Subcutaneous adipose tissue (tissue), 4 donors: Measurements from ENCODE around the gene PHOSPHO2. TPM values are rescaled to one million over a fixed set of nuclear protein-coding genes. Genes with fewer than 3 reads are reported as not detected.

Experiments
- total RNA-seq, 4 donors: library from RNA; depleted of rRNA; stranded (reverse); fragments of >200 nt; gene quantifications; one replicate each; pipeline ENCODE4 v1.1.0, GENCODE V29; 2016
- TF ChIP-seq, protein P1 (sequence below): fragments of 450-650 bp; IDR thresholded peaks from one replicate; pipeline ENCODE4 v1.5.1; 2016; ENCODE audit warnings: low read depth, mild to moderate bottlenecking, control low read depth, antibody characterized with exemption, moderate library complexity

Gene PHOSPHO2
- total RNA-seq, 4 donors from 2014 or later: 7.0 to 18.1 (median 10.6) TPM

DNA sequence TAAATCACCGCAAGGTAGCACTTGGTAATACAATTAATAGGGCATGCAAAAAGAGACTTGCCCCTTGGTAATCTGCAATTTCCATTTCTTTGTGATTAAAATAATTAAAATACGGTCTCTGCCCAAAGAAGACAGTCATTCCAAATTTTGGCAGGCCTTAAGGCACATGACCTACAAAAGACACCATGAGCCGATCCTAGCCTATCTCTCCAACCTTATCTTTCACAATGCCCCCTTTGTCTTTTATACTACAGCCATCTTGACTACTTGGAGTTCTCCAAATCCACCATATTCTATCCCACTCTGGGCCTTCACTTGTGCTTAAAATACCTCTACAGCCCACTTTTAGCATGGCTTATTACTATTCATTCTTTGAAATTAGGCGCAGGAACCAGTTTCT is 23.3 kb upstream of the PHOSPHO2 start:
- TF ChIP-seq, protein P1, sequence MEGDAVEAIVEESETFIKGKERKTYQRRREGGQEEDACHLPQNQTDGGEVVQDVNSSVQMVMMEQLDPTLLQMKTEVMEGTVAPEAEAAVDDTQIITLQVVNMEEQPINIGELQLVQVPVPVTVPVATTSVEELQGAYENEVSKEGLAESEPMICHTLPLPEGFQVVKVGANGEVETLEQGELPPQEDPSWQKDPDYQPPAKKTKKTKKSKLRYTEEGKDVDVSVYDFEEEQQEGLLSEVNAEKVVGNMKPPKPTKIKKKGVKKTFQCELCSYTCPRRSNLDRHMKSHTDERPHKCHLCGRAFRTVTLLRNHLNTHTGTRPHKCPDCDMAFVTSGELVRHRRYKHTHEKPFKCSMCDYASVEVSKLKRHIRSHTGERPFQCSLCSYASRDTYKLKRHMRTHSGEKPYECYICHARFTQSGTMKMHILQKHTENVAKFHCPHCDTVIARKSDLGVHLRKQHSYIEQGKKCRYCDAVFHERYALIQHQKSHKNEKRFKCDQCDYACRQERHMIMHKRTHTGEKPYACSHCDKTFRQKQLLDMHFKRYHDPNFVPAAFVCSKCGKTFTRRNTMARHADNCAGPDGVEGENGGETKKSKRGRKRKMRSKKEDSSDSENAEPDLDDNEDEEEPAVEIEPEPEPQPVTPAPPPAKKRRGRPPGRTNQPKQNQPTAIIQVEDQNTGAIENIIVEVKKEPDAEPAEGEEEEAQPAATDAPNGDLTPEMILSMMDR: no peak

DNA sequence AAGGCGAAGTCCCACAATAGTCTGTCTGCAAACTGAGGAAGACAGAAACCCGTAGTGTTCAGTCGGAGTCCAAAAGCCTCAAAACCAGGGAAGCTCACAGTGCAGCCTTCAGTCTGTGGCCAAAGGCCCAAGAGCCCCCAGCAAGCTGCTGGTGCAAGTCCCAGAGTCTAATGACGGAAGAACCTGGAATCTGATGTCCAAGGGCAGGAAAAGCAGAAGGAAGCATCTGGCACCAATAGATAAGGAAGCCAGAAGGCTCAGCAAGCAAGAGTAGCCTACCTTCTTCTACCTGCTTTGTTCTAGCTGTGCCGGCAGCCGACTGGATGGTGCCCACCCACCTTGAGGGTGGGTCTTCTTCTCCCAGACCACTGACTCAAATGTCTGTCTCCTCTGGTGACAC is 21.9 kb upstream of the PHOSPHO2 start:
- TF ChIP-seq, protein P1: no peak

DNA sequence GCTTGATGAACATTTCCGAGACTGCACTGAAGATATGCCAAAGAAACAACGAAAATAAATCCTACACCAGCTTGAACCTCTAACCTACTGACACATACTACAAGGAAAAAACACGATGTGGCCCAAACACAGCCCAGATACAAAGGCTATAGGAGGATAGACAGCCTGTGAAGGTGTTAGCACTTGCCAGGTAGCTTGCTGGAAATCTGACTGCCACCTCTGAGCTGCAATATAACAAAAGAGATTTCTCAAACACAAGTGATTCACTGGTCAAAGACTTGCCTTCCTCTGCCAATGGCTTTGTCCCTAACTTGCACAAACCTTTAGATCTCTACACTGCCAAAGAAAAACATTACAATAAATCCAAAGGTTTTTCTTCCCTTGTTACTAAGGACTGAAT is 21.2 kb upstream of the PHOSPHO2 start:
- TF ChIP-seq, protein P1: no peak

DNA sequence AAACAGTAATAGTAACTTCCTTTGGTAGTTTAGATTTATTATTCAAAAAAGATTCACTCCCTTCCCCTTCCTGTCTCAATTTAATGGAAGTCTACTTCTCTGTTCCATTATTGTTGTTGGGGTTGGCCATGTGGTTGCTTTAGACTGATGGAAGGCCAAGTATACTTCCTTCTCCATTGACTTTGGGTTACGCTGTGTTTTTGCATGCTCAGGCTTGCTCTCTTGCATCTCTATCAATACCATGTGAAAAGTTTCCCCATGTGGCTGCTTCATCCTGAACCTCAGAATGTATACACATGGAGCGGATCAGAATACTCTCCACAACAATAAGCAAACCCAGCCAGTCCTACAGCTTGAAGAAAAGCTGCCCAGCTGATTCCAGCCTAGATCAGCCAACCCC is 20.3 kb upstream of the PHOSPHO2 start:
- TF ChIP-seq, protein P1: no peak

DNA sequence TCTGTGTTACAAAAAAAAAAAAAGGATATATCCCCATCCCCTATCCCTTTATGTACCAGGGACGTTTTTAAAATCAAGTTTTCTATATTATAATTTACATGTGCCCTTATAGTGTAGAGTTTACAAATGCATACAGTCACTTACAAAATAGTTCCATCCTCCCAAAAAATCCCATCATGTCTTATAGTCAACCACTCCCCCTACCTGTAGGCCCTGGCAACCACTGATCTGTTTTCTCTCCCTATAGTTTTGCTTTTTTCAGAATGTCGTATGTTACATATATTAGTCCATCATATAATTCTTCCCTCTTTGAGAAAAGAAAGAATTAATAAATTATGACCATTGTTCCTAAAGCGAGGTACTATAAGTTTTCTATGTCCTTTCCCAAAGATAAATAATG is 17.9 kb upstream of the PHOSPHO2 start:
- TF ChIP-seq, protein P1: no peak

DNA sequence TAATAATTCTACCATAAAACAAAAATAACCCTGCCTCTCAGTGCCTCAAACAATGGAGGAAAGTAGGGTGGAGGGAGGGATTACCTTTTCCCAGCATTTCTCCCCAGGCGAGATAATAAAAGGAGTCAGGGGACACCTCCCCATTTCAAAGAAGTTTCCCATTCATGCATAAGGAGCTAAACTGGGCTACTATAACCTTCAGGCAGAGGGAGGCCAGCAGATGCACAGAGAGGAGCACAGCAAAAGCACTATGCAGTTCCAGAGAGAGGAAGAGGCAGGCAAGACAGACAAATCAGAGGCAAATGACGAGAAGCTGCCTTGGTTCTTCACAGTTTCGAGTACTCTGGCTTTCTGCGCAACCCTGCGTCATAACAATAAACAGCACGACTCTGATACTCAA is 17.4 kb upstream of the PHOSPHO2 start:
- TF ChIP-seq, protein P1: no peak

DNA sequence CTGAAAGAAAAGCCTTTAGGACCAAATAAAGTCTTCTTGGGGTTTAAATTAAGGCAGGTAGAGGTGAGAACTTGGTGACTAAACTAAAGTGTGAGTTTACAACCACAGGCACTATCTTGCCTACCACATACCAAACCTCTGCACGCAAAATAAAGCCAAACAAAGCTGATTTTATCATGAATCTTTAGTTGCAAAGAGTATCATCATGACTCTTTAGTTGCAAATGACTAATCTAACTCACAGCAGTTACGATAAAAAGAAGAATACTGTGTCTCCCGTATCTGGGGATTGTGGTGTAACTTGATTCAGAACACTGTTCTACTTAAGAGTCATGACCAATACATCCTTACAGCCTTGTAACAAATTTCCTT is 11.2 kb upstream of the PHOSPHO2 start:
- TF ChIP-seq, protein P1: no peak
